Activated CD4-positive, CD25-positive, alpha-beta regulatory T cell treated with anti-CD3 and anti-CD28 coated beads, Interleukin-2, amount 50 U/mL, for 16 hours (primary cell): ENCODE results near the gene ALDH16A1.

Source experiments
- DNase-seq: peaks from one replicate; pipeline ENCODE4 v3.0.0-alpha.2; 2020; ENCODE audit warnings: low read depth, low spot score

ALDH16A1 gene

GRCh38 chr19:49423071-49423984 lies 29.7 kb upstream of the ALDH16A1 start, which contains the start of gene PTH2:
PTH2 (minus strand) TSS chr19:49423441; CDS start chr19:49423339, 102 bp downstream.
- DNase-seq = no peak

GRCh38 chr19:49423985-49424303 lies 29.1 kb upstream of the ALDH16A1 start:
- DNase-seq = no peak

GRCh38 chr19:49425178-49425577 lies 27.8 kb upstream of the ALDH16A1 start, which contains the start of gene GFY:
GFY (plus strand) TSS chr19:49425388; CDS start chr19:49426431, 1,043 bp downstream.
- DNase-seq = no peak

- DNase-seq = no peak
Measured at GRCh38 chr19:49425922-49426592, 27.0 kb upstream of the ALDH16A1 start.

- DNase-seq = no peak
Measured at GRCh38 chr19:49427339-49427738, 25.7 kb upstream of the ALDH16A1 start.

- no peak for DNase-seq
Measured at GRCh38 chr19:49427855-49428546, 25.0 kb upstream of the ALDH16A1 start.

- DNase-seq = no peak
Measured at GRCh38 chr19:49428547-49429451, 24.2 kb upstream of the ALDH16A1 start.

- DNase-seq = no peak
Measured at GRCh38 chr19:49430172-49430677, 22.8 kb upstream of the ALDH16A1 start.

- DNase-seq = no peak
Measured at GRCh38 chr19:49430678-49431329, 22.2 kb upstream of the ALDH16A1 start.

GRCh38 chr19:49431330-49431749 lies 21.7 kb upstream of the ALDH16A1 start:
- no peak for DNase-seq

- no peak for DNase-seq
Measured at GRCh38 chr19:49432141-49433073, 20.6 kb upstream of the ALDH16A1 start.

- no peak for DNase-seq
Measured at GRCh38 chr19:49433240-49433901, 19.7 kb upstream of the ALDH16A1 start.

- DNase-seq = no peak
Measured at GRCh38 chr19:49434907-49435583, 18.0 kb upstream of the ALDH16A1 start.

GRCh38 chr19:49435670-49436069 lies 17.4 kb upstream of the ALDH16A1 start:
- DNase-seq = no peak

- DNase-seq = no peak
Measured at GRCh38 chr19:49436381-49437017, 16.5 kb upstream of the ALDH16A1 start.

- no peak for DNase-seq
Measured at GRCh38 chr19:49437231-49437630, 15.8 kb upstream of the ALDH16A1 start.

- DNase-seq = no peak
Measured at GRCh38 chr19:49438261-49438660, 14.8 kb upstream of the ALDH16A1 start.

- no peak for DNase-seq
Measured at GRCh38 chr19:49439836-49440235, 13.2 kb upstream of the ALDH16A1 start.
